GM12874 (cell line): ENCODE measurements around the gene KAZN.

Source experiments
- CTCF ChIP-seq: IDR thresholded peaks from 2 replicates; pipeline ENCODE4 v1.5.1; 2011; ENCODE audit warnings: low read depth, mild to moderate bottlenecking, control low read depth, low read length, moderate library complexity; ENCODE audit not compliant: insufficient read depth

The KAZN gene

GRCh38 chr1:14786109-14786675, 187.7 kb downstream of the KAZN start:
- TF ChIP-seq CTCF: no peak

- TF ChIP-seq CTCF: no peak
Measured at GRCh38 chr1:14786681-14787080, 188.2 kb downstream of the KAZN start.

DNA sequence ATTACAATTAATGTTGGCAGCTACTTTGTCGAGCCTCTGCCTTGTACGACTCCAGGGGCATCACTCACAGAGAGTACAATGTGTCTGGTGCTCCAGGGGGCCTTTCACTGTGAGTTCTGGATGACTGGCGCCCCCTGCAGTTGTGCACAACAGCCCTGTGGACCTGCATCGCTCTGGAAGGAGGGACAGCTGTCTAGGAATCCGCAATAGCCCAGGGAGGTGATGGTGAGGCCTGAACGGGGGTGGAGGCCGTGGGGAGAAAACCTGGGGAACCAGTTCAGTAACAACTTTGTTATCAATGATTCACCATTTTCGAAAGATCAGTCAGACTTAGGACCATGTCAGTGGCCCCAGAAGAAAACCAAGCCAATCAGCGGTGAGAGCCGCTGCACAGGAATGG, 189.1 kb downstream of the KAZN start:
- TF ChIP-seq CTCF: no peak

DNA sequence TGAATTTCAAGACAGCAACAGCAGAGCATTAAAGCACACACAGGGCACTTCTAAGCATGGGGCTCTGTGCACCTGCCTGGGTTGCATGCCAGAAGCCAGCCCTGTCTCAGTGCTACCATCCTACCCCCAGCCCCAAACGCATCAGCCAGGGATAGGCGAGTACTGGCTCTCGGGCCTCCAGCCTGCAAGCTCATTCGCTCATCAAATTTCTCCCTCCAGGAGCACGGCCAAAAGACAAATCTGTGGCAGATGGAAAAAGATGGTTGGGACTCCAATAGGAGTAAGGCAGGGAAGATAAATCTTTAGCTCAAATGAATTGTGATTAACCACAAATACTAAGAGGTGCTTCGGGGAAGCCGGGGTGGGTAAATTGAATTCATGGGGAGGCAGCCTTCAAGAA, 189.6 kb downstream of the KAZN start:
- no peak for TF ChIP-seq CTCF

GRCh38 chr1:14790982-14791381, 192.5 kb downstream of the KAZN start:
- TF ChIP-seq CTCF: no peak

DNA sequence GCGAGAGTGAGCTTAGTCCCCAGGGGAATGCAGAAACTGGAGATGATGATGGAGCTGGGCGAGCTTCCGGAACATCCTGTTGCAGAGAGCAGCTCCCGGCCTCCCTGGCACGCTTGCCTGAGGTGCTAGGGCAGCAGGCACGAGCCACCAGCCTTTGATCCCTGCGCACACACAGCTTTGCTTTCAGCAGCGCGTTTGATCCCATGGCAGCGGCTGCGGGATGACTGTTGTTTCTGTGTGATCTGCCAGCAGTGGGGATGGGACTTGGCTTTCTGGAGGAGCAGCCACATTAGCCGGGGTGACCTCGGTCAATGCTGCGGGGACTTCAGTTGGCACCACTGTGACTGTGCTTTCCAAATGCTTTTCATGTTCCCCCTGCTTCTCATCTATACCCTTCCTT, 193.2 kb downstream of the KAZN start:
- TF ChIP-seq CTCF: no peak

DNA sequence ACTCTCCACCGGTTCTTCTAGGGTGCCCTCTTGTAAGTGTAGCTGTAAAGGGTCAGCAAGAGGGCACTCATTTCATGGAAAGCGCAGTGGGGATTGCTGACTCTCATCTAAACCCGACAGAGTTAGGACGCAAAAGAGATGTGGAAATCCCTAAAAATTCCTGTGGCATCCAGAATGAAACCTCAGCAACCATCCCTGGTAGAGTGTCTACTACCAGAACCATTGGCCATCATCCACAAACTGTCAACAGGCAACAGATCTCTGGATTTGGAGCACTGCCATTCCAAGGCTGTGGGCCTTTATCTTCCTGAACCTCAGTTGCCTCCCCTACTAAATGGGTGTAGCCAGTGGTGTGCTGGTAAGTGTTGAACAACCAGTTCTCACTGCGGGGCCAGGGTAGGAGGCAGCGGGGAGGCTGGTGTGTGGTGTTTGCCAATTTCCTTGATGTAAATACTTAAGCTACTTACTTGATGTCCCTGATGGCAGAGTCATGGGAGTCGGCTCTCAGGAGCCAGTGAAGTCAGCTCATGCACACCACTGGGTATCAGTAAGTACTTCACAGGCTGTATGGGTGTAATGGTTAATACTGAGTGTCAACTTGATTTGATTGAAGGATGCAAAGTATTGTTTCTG, 195.8 kb downstream of the KAZN start:
- TF ChIP-seq CTCF: no peak
